Hematopoietic multipotent progenitor cell (in vitro differentiated cells): ENCODE data around the gene GMEB2. TPM values are rescaled to one million over a fixed set of nuclear protein-coding genes. Genes with fewer than 3 reads are reported as not detected.
A peak's percentile ranks its signal among the peaks of the same experiment; 100 is the strongest.

Source experiments
- DNase-seq, 3 donors: peaks; one replicate each; pipeline ENCODE4 v3.0.0-alpha.2; 2011 to 2015; ENCODE audit warnings: low read depth in 2 of 3, low spot score in 2 of 3
- total RNA-seq: library from RNA; depleted of rRNA; stranded (reverse); fragments of >200 nt; gene quantifications from one replicate; pipeline ENCODE4 v1.2.3, GENCODE V29; 2012

Gene GMEB2
- total RNA-seq, 1 donor = 11.8 TPM

DNA sequence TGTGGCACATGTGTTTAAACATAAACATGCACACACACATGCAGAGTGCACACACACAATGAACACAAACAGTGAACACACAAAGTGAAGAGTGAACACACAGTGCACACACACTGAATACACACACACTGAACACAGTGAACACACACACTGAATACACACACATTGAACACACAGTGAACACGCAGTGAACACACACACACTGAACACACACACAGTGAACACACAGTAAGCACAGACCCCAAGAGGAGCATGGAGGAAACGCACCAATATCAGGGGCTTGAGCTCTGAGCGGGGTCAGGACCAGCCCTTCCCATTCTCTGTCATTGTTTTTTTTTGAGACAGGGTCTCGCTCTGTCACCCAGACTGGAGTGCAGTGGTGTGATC is 35.8 kb downstream of the GMEB2 start:
- DNase-seq = no peak

DNA sequence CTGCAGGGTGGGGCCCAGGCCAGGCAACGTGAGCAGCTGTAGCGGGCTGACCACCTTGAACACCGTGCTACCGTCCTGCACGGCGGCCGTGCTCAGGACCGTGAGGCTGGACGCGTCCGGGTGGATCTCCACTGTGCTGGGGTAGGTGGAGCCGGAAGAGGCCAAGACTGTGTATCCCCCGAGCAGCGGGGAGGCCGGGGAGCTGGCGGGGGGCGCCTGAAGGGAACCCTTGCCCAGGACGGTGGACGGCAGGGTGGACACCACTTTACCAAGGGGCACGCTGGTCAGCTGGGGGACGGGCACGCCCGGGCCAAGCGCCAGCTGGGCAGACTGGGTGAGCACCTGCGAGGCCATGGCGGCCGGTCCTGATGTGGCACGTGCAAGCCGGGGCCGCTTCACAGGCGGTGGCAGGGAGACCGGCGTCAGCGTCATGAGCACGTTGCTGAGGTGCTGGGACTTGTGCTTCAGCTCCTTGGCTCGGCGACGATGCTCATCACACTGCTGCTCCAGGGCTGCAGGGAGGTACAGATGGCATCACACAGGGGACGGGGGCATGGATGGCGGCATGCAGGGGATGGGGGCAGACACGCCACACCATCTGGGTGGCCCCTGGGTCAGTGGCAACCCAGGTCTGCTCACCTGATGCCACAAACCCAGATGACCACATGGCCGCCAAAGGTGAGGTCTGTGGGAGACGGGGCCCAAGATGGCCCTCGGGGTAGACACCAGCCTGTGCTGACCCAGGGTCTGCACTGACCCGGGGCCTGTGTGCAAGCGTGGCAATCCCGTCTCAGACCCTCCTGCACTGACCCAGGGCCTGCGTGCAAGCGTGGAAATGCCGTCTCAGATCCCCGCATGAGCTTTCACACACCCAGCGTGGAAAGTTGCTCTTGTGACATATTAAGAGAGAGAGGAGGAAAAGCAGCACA is 36.4 kb downstream of the GMEB2 start:
- DNase-seq = no peak

DNA sequence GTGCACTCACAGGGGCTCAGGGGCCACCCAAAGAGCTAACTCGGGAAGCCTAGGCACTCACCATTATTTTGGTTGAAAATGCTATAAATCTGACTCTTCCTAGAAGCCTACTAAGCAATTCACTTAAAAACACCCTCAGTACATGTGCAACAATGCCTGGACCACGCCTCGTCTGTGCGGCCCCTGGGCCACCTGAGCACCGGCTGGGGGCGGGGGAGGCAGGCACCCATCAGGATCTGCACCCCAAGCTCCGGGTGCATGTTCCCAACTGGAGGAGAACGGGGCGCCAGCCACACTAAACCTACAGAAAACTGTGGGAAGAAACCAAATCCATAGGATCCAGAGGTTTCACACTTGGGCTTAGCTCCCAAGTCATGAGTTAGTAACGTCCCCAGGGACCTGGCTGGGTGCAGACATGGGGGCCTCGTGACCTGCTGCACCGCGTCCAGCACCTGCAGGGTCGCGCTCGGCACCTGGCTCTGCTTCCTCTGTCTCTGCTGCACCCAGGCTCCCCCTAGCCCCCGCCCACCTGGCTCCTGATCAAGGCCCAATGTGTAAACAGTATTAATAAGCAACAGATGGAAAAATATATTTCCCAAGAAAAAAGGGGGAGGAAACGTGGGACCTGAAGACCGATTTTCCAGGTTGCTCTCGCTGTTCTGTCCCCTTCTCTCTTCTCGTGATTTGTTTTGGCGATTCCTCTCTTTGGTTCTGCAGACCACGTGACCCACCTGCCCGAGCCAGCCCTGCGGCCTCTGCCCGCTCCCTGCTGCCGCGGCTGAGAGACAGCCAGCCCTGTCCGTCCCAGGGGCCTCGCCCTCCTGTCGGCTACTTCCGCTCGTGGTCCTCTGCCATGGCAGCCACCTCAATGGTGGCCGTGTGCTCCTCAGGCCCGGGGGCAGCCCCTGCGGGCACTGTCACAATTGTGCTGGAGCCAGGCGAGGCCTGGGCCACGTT is 37.4 kb downstream of the GMEB2 start:
- no peak for DNase-seq

DNA sequence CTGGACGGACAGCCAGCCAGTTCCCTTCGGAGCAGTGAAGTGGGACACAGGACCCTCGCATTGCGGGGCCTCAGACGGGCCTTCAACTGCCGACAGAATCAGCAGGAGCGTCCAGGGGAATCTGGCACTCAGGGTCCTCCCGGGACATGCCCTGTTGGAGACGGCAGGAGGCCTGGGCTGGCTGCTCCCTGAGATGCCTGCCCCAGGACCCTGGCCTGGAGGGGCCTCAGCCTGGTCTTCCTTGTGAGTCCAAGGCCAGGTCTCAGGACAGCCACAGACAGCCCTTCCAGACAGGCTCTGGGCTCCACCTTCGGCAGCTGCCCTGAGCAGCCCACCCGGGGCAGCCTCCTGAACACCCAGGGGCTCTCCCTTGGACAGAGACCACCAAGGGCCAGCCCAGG is 38.3 kb downstream of the GMEB2 start:
- no peak for DNase-seq

DNA sequence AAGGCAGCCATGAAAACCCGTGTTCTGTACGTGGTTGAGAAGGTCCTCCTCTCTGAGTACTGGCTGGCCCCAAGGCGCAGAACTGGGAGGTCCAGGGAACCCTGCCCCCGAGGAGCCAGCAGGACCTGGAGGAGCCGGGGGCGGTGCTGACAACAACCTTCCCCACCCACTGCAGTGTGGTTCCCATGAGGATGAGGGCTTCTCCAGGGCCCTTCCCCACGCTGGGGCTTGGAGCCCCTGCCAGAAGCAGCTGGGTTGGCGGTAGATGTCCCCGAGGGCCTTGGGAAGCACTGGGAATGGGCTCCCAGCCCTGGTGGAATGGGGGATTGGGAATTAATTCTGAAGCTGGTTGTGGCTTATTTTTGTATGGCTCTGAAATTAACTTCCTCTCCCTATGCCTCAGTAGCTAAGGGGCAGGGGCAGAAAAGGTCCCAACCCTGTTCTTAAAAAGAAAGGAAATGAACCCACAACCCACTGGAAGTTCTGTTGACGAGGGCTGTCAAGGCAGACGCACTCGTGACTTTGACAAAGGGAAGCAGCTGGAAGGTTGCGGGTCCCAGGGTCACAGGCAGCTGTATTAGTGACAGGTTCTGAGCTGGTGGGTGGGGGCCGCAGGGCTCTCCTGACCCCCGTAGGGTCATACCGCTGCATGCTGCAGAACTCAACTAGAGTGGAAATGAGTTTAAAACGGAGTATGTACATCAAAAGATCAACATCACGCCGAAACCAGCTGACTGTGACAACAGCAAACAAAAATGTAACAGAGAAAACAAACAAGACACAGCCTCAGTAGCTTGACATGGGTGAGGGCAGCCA is 38.9 kb downstream of the GMEB2 start:
- peak in 2 of 3 donors; percentile 76 to 92 for DNase-seq

DNA sequence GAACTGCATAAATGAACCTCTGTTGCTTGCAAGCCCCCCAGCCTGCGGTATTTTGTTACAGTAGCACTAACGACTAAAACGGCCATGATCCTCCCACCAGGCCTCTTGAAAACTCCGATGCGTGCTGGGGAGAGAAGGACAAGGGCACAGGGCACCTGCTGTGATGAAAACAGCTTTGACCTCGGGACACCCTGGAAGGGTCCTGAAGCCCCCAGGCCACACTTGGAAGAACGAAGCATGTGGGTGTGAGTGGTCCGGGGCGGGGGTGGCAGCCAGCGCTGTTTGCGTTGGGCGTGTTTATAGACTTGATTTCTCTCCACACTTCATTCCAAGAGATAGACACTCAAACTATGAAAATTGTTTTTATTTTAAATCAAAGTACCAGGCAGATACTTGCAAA is 39.6 kb downstream of the GMEB2 start:
- DNase-seq = no peak

DNA sequence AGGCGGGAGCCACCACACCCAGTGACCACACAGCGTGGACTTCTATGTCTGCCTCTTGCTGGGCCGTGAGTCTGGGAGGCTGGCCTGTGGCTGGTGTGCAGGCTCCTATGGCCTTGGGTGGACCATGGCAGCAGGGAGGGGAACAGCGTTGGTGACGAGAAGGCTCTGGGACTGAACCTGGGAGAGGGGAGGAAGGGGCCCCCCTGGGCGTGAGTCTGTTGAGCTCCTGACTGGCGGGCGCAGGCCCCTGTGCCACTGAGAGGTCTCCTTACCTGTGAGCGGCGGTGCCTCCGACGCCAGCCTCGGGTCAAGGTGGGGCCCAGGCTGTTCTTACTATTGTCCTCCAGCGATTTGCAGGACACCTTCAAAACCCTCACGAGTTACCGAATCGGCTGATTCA is 40.1 kb downstream of the GMEB2 start:
- DNase-seq = no peak

DNA sequence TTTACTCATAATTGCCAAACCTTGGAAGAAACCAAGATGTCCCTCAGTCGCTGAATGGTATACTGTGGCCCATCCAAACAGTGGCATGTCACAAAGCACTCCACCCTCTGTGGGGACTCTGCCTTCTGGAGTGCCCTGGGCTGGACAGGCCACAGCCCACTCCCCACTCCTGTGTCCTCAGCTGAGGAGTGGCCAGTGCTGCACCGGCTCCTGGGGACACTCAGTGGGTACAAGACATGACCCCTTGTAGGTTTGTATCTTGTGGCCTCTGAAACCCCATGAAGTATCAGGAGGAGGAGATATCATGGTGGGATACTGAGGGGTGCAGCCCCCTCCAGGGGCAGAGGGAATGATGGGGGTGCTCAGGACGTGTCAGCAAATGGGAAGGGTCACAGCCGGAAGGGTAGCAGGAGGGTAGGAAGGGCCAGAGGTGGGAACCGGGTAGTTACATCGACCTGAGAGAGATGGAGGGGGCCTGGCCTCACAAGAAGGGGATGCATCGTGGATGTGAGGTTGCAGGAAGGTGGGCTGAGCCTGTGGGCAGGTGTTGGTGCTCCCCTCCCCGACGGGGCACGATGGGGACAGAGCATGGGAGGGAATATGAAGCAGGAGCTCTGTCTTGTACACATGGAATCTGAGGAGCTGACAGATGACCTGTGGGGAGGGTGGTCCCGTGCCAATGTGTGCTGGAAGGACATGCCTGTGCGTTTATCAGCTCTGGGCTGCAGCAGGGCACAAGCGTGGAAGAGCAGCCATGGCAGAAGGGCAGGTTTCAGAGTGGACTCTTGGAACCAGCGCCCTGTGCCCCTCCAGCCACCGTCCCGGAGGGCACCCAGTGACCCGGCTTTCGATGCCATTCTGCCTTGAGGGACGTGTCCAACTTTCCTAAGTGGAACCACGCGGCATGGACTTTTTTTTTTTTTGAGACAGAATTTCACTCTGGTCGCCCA is 41.0 kb downstream of the GMEB2 start:
- no peak for DNase-seq

DNA sequence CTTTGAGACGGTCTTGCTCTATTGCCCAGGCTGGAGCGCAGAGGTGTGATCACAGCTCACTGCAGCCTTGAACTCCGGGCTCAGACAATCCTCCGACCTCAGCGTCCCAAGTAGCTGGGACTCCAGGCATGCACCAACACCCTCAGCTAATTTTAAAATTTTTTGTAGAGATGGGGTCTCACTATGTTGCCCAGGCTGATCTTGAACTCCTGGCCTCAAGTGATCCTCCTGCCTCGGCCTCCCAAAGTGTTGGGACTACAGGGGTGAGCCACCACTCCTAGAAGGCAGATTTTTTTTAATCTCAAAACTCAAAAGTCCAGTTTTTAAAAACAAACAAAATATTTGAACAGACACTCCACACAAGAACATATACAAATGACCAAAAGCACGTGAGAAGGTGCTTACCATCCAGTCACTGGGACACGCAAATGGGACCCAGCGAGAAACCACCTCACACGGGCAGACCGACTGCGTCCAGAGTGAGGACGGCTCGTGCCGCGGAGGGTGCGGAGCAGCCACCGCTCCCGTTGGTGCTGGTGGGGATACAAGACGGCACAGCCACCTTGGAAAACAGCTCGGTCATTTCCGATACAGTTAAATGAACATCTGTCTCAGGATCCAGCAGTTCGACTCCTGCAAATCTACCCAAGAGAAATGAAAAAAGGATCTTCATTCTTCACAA is 44.4 kb downstream of the GMEB2 start:
- DNase-seq = no peak

DNA sequence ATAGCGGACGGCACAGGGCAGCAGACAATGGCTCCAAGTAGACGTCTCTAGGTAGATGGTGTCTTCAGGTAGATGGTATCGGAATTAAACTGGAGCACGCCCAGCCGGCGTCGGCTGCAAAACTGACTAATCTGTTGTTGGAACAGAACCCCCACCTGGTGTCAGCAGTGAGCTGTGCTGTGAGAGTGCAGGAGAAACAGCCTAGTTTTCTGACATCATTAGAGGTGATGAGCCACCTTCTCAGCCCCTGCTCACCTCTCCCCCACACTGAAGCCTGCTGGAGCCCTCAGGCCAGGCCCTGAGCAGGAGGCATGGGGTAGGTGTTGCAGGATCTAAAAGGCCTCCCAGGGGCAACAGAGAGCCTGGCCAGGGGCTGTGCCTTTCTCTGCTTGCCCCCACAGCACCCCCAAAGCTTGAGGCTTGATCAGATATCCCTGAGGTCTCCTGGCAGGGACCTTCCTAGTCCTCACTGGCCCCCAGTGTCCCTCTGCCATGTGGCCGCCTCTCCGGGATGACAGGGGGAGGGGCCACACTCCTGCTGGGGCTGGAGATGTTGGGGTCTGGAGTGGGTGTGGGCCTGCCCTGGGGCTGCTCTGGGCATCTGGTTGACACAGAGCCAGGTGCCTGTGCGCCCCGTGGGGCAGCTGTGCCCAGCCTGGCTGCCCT is 46.0 kb downstream of the GMEB2 start:
- DNase-seq = peak; percentile 46 to 86 (median 67)

DNA sequence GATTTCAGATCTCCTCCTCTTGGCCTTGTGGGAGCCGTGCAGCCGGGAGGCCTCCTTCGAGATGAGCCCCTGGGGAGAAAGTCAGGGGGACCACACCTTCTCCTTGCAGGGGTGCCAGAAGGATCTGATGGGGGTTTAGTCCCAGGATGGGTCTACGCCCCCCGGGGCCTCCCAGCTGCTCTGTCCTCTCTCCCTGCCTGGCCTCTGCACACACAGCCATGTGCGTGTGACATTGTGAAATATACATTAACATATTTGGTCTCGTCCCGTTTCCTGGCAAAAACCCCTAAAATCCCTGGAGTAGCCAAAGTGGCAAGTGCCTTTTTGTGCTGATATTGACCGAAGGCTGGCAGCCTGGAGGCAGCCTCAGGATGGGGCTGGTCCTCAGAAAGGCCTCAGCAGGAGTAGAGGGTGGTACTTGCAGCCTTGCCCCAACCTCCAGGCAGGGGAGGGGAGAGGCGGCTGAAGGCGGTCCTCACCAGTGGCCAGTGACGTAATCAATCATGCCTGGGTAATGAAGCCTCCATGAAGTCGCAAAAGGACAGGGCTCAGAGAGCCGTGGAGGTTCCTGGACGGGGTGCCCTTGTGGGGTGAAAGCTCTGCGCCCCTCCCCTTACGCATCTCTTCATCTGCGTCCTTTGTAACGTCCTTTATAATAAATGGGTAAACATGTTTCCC is 47.7 kb downstream of the GMEB2 start:
- DNase-seq = no peak

DNA sequence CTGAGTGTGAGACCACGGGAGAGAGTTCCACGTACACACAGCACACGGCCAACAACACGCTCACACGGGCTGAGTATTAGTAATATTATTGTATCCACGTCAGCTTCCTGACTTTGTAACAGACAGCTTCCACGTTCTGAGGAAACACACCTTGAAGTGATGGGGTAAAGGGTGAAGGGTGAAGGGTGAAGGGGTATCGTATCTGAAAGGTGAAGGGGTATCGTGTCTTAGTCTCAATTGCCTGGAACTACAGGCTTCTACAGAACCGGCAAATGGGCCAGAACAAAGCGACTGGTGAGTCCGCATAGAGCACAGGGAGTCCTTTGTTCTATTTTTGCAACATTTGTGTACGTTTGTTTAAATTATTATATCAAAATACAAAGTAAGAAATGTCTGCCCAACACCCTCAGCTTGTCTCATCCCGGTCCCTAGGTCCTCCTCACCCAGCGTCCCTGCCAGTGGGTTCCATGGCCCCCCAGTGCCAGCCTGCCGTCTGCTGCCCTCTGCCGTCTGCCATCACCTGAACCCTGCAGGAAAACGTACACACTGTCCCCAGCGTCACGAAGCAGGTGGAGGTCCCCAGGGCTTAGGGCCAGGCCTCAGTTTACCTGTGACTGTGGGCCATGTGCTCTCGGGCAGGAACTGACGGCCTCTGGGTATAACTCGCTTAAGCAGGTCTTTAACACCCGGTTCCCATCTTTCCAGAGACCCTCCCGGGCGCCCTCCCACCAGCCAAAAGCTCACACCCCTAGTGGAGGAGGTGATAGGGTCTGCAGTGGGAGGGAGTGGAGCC is 48.5 kb downstream of the GMEB2 start:
- no peak for DNase-seq

DNA sequence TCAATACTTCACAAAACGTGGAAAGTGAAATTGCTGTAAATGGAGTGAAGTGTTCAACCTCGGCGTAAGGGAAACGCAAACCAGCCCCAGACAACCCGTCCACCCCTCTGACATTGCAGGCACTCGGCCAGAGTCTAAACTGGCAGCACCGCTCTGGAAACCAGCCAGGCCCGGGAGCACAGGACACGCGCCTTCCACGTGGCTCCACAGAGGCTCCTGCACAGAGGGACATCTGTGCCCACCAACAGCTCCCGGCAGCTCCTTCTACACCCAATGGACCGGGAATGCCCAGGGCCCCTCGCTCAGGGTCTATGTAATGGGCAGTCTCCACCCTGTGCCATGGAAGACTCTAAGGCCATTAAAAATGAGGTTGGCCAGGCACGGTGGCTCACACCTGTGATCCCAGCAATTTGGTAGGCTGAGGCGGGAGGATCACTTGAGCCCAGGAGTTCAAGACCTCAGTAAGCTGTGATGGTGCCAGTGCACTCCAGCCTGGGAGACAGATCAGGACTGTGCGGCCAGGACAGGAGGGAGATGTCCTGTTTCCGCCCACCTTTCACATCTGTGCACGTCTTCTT is 49.5 kb downstream of the GMEB2 start:
- no peak for DNase-seq

DNA sequence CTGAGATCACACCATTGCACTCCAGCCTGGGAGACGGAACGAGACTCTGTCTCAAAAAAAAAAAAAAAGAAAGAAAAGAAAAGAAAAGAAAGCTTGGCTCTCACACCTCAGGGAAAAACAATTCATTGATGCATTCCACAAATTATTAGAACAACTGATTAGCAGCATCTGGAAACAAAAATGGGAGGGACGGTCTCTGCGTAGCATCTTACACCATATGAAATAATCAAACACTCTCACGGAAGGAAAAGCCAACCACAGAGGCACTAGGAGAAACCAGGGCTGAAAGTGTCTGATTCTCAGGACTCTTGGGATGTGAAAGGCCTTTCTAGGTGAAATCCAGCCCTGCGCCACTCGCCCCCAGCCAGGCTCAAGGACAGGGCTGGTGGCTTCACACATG is 50.6 kb downstream of the GMEB2 start:
- DNase-seq = no peak

DNA sequence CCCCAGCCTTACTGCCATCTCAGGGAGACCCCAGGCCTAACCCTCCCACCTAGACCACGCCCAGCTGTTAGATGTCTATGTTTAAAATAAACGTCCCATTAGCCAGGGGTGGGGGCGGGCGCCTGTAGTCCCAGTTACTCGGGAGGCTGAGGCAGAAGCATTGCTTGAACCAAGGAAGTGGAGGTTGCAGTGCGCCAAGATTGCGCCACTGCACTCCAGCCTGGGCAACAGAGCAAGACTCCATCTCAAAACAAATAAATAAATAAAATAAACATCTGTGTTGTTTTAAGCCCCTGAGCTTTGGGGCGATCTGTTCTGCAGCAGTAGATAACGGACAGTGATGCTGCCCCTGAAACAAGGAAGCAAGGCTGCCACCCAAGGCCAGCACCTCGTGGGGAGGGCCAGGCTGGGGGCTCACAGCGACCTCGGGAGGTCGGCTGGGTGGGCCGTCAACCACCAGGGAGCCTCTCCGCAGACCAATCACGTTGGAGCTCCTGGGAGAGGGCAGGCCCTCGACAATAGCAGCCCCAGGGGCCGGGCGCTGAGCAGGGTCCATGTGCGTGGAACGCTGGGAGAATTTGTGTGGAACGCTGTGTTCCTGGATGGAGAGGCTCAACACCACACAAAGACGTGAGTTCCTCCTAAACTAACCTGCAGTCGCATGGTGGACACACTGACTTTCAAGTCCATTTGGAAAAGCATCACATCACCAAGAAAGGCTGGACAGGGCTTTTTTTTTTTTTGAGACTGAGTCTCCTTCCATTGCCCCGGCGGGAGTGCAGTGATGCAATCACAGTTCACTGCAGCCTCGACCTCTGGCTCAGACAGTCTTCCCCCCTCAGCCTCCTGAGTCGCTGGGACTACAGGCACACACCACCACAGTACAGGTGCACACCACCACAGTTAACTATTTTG is 51.8 kb downstream of the GMEB2 start:
- DNase-seq = no peak
